SH-SY5Y (cell line): ENCODE data around the gene ABTB2.

ENCODE experiments used
- GATA2 ChIP-seq: IDR thresholded peaks from 2 replicates; pipeline ENCODE4 v1.6.1; 2011; ENCODE audit warnings: mild to moderate bottlenecking, low read depth, low read length
- GATA3 ChIP-seq: IDR thresholded peaks from 2 replicates; pipeline ENCODE4 v1.6.1; 2011; ENCODE audit warnings: low read depth, mild to moderate bottlenecking, low read length, moderate library complexity

Gene ABTB2

GRCh38 chr11:34357701-34358257 is at the start of gene ABTB2:
TSS of gene ABTB2 (minus strand) at chr11:34358010.
- no peak for TF ChIP-seq GATA2
- no peak for TF ChIP-seq GATA3

GRCh38 chr11:34407121-34407813 is 49.5 kb upstream of the ABTB2 start:
- no peak for TF ChIP-seq GATA2
- TF ChIP-seq GATA3: no peak

GRCh38 chr11:34406413-34406812 is 48.6 kb upstream of the ABTB2 start:
- TF ChIP-seq GATA2 (no peak), GATA3 (no peak)

- TF ChIP-seq GATA2 (no peak), GATA3 (no peak)
These were observed 47.5 kb upstream of the ABTB2 start for GRCh38 chr11:34405079-34405858.

- no peak for TF ChIP-seq GATA3
- no peak for TF ChIP-seq GATA2
These were observed 46.5 kb upstream of the ABTB2 start for GRCh38 chr11:34404280-34404679.

- TF ChIP-seq GATA2 (no peak), GATA3 (no peak)
These were observed 45.6 kb upstream of the ABTB2 start for GRCh38 chr11:34403431-34403830.

- TF ChIP-seq GATA3: no peak
- no peak for TF ChIP-seq GATA2
These were observed 40.0 kb upstream of the ABTB2 start for GRCh38 chr11:34397811-34398210.

GRCh38 chr11:34397120-34397519 is 39.3 kb upstream of the ABTB2 start:
- no peak for TF ChIP-seq GATA3
- no peak for TF ChIP-seq GATA2

GRCh38 chr11:34395916-34396550 is 38.2 kb upstream of the ABTB2 start:
- TF ChIP-seq GATA3: no peak
- TF ChIP-seq GATA2: no peak

- TF ChIP-seq GATA3 (no peak), GATA2 (no peak)
These were observed 37.0 kb upstream of the ABTB2 start for GRCh38 chr11:34394771-34395300.

- no peak for TF ChIP-seq GATA2
- TF ChIP-seq GATA3: no peak
These were observed 29.8 kb upstream of the ABTB2 start for GRCh38 chr11:34387653-34388052.

GRCh38 chr11:34382532-34383276 is 24.9 kb upstream of the ABTB2 start:
- TF ChIP-seq GATA3 (no peak), GATA2 (no peak)

- no peak for TF ChIP-seq GATA3
- TF ChIP-seq GATA2: no peak
These were observed 24.0 kb upstream of the ABTB2 start for GRCh38 chr11:34381775-34382174.

- TF ChIP-seq GATA2 (no peak), GATA3 (no peak)
These were observed 22.9 kb upstream of the ABTB2 start for GRCh38 chr11:34380696-34381095.
